ENCODE data around the gene STEAP1B. TPM values are rescaled to one million over a fixed set of nuclear protein-coding genes. Genes with fewer than 3 reads are reported as not detected.

STEAP1B gene
- total RNA-seq, 1 donor from 2014 or later: 1.4 TPM

DNA sequence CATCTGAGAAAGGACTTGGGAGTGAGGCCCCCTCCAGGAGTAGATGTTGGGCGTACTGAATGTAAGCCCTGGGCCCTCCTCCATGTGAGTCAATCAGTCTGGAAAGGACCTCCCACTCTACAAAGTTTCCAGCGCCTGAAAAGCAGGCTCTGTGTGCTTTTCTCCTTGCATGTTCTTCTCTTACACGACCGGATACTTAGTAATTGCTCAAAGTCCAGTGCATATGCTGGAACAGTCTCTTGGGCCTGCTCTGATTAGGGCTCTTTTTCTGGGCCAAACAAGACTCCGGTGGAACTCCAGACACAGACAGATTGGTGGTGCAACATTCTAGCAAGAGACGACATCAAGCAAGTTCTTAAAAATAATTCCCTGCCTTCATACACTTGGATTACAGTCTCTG is 104.8 kb downstream of the STEAP1B start:
- H3K4me1 Mint-ChIP-seq (ENCODE audit: unreplicated experiment): no peaks in the 10 kb centered on the region
- no peak overlapping the region for H3K27ac Mint-ChIP-seq (ENCODE audit: unreplicated experiment)
- no peak overlapping the region for H3K4me3 Mint-ChIP-seq (ENCODE audit: unreplicated experiment)
- H3K9me3 Mint-ChIP-seq (ENCODE audit: unreplicated experiment): no peaks in the 10 kb centered on the region
- H3K36me3 Mint-ChIP-seq (ENCODE audit: unreplicated experiment): no peaks in the 10 kb centered on the region
- DNase-seq (ENCODE audit: extremely low spot score, unreplicated experiment): no peak
- no peaks in the 10 kb centered on the region for H3K27me3 Mint-ChIP-seq (ENCODE audit: unreplicated experiment)
- TF ChIP-seq, protein P1, sequence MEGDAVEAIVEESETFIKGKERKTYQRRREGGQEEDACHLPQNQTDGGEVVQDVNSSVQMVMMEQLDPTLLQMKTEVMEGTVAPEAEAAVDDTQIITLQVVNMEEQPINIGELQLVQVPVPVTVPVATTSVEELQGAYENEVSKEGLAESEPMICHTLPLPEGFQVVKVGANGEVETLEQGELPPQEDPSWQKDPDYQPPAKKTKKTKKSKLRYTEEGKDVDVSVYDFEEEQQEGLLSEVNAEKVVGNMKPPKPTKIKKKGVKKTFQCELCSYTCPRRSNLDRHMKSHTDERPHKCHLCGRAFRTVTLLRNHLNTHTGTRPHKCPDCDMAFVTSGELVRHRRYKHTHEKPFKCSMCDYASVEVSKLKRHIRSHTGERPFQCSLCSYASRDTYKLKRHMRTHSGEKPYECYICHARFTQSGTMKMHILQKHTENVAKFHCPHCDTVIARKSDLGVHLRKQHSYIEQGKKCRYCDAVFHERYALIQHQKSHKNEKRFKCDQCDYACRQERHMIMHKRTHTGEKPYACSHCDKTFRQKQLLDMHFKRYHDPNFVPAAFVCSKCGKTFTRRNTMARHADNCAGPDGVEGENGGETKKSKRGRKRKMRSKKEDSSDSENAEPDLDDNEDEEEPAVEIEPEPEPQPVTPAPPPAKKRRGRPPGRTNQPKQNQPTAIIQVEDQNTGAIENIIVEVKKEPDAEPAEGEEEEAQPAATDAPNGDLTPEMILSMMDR (IDR thresholded peaks at IDR 0.05): no peak

DNA sequence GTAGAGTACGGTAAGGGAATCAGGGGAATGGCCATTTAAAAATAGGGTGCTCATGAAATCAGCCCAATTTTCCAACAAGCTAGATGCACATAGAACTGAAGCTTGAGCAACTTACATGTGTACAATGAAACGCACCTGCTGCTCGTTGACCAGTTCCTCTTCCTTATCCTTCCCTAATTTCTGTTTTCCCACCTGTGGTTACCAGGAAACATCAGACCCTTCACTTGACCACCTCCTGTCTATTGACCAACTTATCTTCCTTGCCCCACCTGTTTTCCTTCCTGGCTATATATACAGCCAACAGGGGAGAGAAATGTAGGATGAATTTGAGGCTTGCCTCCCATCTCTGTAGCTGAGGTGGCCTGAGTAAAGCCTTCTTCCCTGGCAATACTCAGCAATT is 105.2 kb downstream of the STEAP1B start:
- no peaks in the 10 kb centered on the region for H3K27me3 Mint-ChIP-seq (ENCODE audit: unreplicated experiment)
- H3K27ac Mint-ChIP-seq (ENCODE audit: unreplicated experiment): no peak overlapping the region
- no peaks in the 10 kb centered on the region for H3K4me1 Mint-ChIP-seq (ENCODE audit: unreplicated experiment)
- no peak for DNase-seq (ENCODE audit: extremely low spot score, unreplicated experiment)
- no peaks in the 10 kb centered on the region for H3K36me3 Mint-ChIP-seq (ENCODE audit: unreplicated experiment)
- no peaks in the 10 kb centered on the region for H3K9me3 Mint-ChIP-seq (ENCODE audit: unreplicated experiment)
- TF ChIP-seq, protein P1 (IDR thresholded peaks at IDR 0.05): no peak
- no peak overlapping the region for H3K4me3 Mint-ChIP-seq (ENCODE audit: unreplicated experiment)

DNA sequence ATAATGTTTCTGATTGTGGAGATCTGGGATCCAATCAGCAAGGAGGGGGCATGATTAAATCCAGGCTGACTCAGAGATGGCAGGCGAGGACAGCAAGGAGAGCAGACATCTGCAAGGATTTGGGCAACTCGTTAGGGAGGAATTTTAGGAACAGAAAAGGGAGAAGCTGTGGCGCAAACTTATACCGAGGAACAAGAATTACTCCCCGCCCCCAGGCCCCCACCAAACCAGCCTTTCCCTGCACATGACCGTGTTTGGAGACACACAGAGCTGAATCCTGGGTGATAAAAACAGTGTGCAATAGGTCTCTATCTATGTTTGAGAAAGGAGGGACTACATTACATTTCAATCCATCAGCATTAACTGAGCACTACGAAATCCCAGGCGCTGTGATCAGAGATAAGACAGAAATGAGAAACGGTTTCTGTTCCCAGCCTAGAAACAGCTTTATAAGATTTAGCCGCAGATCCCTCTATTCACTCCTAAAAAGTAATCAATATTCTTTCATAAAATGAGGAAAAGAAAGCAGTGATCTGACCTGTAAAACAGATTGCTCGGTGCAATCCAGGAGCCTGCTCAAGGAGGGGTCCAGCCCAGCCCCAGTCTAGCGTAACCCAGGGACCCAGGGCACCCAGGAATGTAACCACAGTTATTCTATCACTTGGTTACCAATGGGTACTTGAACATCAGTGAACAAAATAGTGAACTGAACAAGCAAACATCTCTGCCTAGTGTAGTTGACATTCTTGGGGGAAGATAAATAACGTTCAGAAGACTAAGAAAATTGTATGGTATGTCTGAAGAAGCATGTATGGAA is 105.9 kb downstream of the STEAP1B start:
- Mint-ChIP-seq H3K9me3 (ENCODE audit: unreplicated experiment) (no peaks in the 10 kb centered on the region), H3K27ac (ENCODE audit: unreplicated experiment) (no peak overlapping the region), H3K4me3 (ENCODE audit: unreplicated experiment) (no peak overlapping the region), H3K36me3 (ENCODE audit: unreplicated experiment) (no peaks in the 10 kb centered on the region), H3K27me3 (ENCODE audit: unreplicated experiment) (no peaks in the 10 kb centered on the region), H3K4me1 (ENCODE audit: unreplicated experiment) (no peaks in the 10 kb centered on the region)
- TF ChIP-seq, protein P1 (IDR thresholded peaks at IDR 0.05): no peak
- DNase-seq (ENCODE audit: extremely low spot score, unreplicated experiment): no peak

DNA sequence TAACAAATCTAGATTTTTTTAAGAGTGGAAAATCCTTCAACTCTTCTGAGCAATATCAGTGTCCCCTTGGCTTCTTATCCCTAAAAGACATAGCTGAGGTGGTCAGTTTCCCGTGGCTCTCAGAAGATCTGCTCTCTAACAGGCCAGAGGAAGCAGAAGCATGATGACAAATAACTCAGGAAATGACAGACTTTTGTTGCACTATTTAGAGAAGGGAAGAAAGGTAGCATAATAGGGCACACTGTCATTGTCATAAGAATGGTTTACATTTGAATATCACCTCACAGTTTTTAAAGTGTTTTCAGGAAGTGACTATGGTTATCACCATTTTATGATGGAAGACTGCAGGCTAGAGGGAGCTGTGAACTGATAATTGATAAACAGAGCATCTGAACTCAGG is 109.5 kb downstream of the STEAP1B start:
- Mint-ChIP-seq H3K4me1 (ENCODE audit: unreplicated experiment) (peaks cover 6% of the 10 kb centered on the region), H3K27me3 (ENCODE audit: unreplicated experiment) (peaks cover 3% of the 10 kb centered on the region), H3K4me3 (ENCODE audit: unreplicated experiment) (no peak overlapping the region), H3K27ac (ENCODE audit: unreplicated experiment) (no peak overlapping the region), H3K36me3 (ENCODE audit: unreplicated experiment) (no peaks in the 10 kb centered on the region), H3K9me3 (ENCODE audit: unreplicated experiment) (no peaks in the 10 kb centered on the region)
- TF ChIP-seq, protein P1 (IDR thresholded peaks at IDR 0.05): no peak
- no peak for DNase-seq (ENCODE audit: extremely low spot score, unreplicated experiment)

DNA sequence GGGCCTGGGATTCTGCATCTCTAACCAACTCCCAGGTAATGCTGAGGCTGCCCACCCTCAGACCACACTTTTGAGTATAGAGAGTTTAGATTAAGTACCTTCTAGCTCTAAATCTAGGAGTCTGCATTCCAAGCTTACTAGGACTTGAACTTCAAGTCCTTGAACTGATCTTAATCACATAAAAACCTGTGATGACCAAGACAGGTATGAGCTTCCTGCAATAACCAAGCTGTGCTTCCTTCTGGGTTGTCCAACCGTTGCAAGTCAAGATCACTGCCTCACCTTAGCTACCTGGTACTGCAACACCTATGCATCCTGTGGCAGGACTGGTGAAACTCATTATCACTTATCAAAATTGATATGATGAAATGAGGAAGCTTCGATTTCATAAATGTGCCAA is 110.1 kb downstream of the STEAP1B start:
- no peaks in the 10 kb centered on the region for H3K36me3 Mint-ChIP-seq (ENCODE audit: unreplicated experiment)
- TF ChIP-seq, protein P1 (IDR thresholded peaks at IDR 0.05): no peak

More for the DNA sequence above, 110.1 kb downstream of the STEAP1B start:
- Mint-ChIP-seq H3K27me3 (ENCODE audit: unreplicated experiment) (peaks cover 3% of the 10 kb centered on the region), H3K4me3 (ENCODE audit: unreplicated experiment) (no peak overlapping the region), H3K4me1 (ENCODE audit: unreplicated experiment) (peaks cover 6% of the 10 kb centered on the region), H3K9me3 (ENCODE audit: unreplicated experiment) (no peaks in the 10 kb centered on the region), H3K27ac (ENCODE audit: unreplicated experiment) (no peak overlapping the region)
- no peak for DNase-seq (ENCODE audit: extremely low spot score, unreplicated experiment)

Data from osteocyte (in vitro differentiated cells).